ENCODE measurements around the gene ELOF1. TPM values are rescaled to one million over a fixed set of nuclear protein-coding genes. Genes with fewer than 3 reads are reported as not detected.
A peak's percentile ranks its signal among the peaks of the same experiment; 100 is the strongest.

The ELOF1 gene
- total and polyA plus RNA-seq, 2 experiments from 2014 or later, result 45.3 to 98.6 TPM

DNA sequence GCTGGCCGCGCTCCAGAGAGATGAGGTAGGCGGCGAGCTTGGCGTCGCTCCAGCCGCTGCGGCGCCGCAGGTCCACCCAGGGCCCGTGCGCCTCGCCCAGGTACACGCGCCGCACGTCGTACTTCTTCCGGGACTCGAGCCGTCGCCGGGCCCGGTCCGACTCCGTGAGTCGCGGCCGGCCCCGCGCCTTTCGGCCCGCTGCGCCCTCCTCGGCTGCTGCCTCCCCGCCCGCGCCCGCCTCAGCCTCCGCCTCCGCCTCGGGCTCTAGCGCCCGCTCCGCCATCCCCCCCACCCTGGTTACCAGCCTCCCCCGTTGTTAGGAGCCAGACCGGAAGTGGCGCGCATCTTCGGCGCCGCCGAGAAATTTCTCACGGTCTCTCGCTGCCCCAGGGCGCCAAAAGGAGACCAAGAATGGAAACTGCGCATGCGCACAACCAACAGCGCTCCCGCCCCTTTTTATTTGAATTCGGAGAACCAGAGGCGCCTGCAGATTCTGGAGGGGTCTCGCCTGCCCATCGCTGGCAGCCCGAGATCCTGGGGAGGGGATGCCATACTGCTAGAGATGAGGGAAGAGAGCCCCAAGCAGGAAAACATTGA lies 53.4 kb downstream of the ELOF1 start, which contains the start of gene ZNF653:
ZNF653 (minus strand) TSS at position 336 of the 597 bp plus-strand sequence; CDS start at position 283, 53 bp downstream.
- Histone ChIP-seq H3K27me3 (no peaks in the 10 kb centered on the region), H3K4me1 (ENCODE audit: low read depth) (peaks cover 4% of the 10 kb centered on the region), H3K36me3 (no peaks in the 10 kb centered on the region), H3K9me3 (ENCODE audit: low read depth) (no peaks in the 10 kb centered on the region), H3K27ac (peak within 1 kb of the TSS; percentile 96), H3K4me3 (peak within 1 kb of the TSS; percentile 87)
- TF ChIP-seq CTCF (IDR thresholded peaks at IDR 0.05; ENCODE audit: low read depth, low read length), result no peak
- DNase-seq (ENCODE audit: low read depth in 1 of 2, low spot score in 1 of 2), result peak; percentile 96 to 97

- no peak for TF ChIP-seq CTCF (IDR thresholded peaks at IDR 0.05; ENCODE audit: low read depth, low read length)
- Histone ChIP-seq H3K9me3 (ENCODE audit: low read depth) (no peaks in the 10 kb centered on the region), H3K4me1 (ENCODE audit: low read depth) (peaks cover 9% of the 10 kb centered on the region), H3K4me3 (peak overlapping the region; percentile 87), H3K27me3 (no peaks in the 10 kb centered on the region), H3K27ac (peak overlapping the region; percentile 96), H3K36me3 (no peaks in the 10 kb centered on the region)
- DNase-seq (ENCODE audit: low read depth in 1 of 2, low spot score in 1 of 2), result peak; percentile 97 to 98
Measured at GRCh38 chr19:11505032-11505503, 54.0 kb downstream of the ELOF1 start.

- no peak for DNase-seq (ENCODE audit: low read depth in 1 of 2, low spot score in 1 of 2)
- Histone ChIP-seq H3K9me3 (ENCODE audit: low read depth) (no peaks in the 10 kb centered on the region), H3K27ac (peak overlapping the region; percentile 96), H3K4me1 (ENCODE audit: low read depth) (peaks cover 13% of the 10 kb centered on the region), H3K27me3 (no peaks in the 10 kb centered on the region), H3K36me3 (no peaks in the 10 kb centered on the region), H3K4me3 (peak overlapping the region; percentile 87)
- no peak for TF ChIP-seq CTCF (IDR thresholded peaks at IDR 0.05; ENCODE audit: low read depth, low read length)
Measured at GRCh38 chr19:11504502-11505031, 54.5 kb downstream of the ELOF1 start.

Other genes with a start within 250 kb of the ELOF1 start
- 14.6 and 19.1 TPM in 2 replicates for gene RAB3D, start 219.6 kb downstream of the ELOF1 start, total RNA-seq
- gene RAB3D, start 219.6 kb downstream of the ELOF1 start, polyA plus RNA-seq, result 10.2 and 10.8 TPM in 2 replicates
- 137 and 250 TPM in 2 replicates for gene TMEM205, start 213.0 kb downstream of the ELOF1 start, total RNA-seq
- gene TMEM205, start 213.0 kb downstream of the ELOF1 start, polyA plus RNA-seq, result 110 and 154 TPM in 2 replicates
- gene CCDC159, start 212.7 kb downstream of the ELOF1 start, total RNA-seq, result 3.8 and 9.3 TPM in 2 replicates
- gene CCDC159, start 212.7 kb downstream of the ELOF1 start, polyA plus RNA-seq, result 8.7 and 9.7 TPM in 2 replicates
- 7.3 and 13.4 TPM in 2 replicates for gene PLPPR2, start 203.8 kb downstream of the ELOF1 start, total RNA-seq
- gene PLPPR2, start 203.8 kb downstream of the ELOF1 start, polyA plus RNA-seq, result 14.9 and 15.6 TPM in 2 replicates
- gene SWSAP1, start 184.6 kb downstream of the ELOF1 start, total RNA-seq, result 2.1 and 5.4 TPM in 2 replicates
- 7.2 and 7.5 TPM in 2 replicates for gene SWSAP1, start 184.6 kb downstream of the ELOF1 start, polyA plus RNA-seq
- 47.1 and 53.7 TPM in 2 replicates for gene EPOR, start 174.9 kb downstream of the ELOF1 start, total RNA-seq
- gene EPOR, start 174.9 kb downstream of the ELOF1 start, polyA plus RNA-seq, result 46.8 and 54.0 TPM in 2 replicates
- gene RGL3, start 139.9 kb downstream of the ELOF1 start, total RNA-seq, result 29.2 and 52.1 TPM in 2 replicates
- 32.2 and 38.9 TPM in 2 replicates for gene RGL3, start 139.9 kb downstream of the ELOF1 start, polyA plus RNA-seq
- 3.8 and 3.9 TPM in 2 replicates for gene ODAD3, start 124.1 kb downstream of the ELOF1 start, total RNA-seq
- gene ODAD3, start 124.1 kb downstream of the ELOF1 start, polyA plus RNA-seq, result 3.4 and 5.1 TPM in 2 replicates
- gene PRKCSH, start 123.6 kb downstream of the ELOF1 start, total RNA-seq, result 122 and 151 TPM in 2 replicates
- 135 and 162 TPM in 2 replicates for gene PRKCSH, start 123.6 kb downstream of the ELOF1 start, polyA plus RNA-seq
- 0.09 and 0.18 TPM in 2 replicates for gene ELAVL3, start 78.2 kb downstream of the ELOF1 start, total RNA-seq
- 0.10 TPM in 1 of 2 replicates, not detected in the other for gene ELAVL3, start 78.2 kb downstream of the ELOF1 start, polyA plus RNA-seq
- 13.8 and 19.0 TPM in 2 replicates for gene ZNF653, start 53.4 kb downstream of the ELOF1 start, total RNA-seq
- 10.6 and 14.4 TPM in 2 replicates for gene ZNF653, start 53.4 kb downstream of the ELOF1 start, polyA plus RNA-seq
- gene ECSIT, start 30.1 kb downstream of the ELOF1 start, total RNA-seq, result 71.5 and 91.3 TPM in 2 replicates
- gene ECSIT, start 30.1 kb downstream of the ELOF1 start, polyA plus RNA-seq, result 56.6 and 64.0 TPM in 2 replicates
- 288 and 520 TPM in 2 replicates for gene CNN1, start 20.4 kb downstream of the ELOF1 start, total RNA-seq
- gene CNN1, start 20.4 kb downstream of the ELOF1 start, polyA plus RNA-seq, result 219 and 388 TPM in 2 replicates
- 1.9 TPM in 1 of 2 replicates, not detected in the other for gene ACP5, start 18.4 kb upstream of the ELOF1 start, total RNA-seq
- 1.1 and 1.2 TPM in 2 replicates for gene ACP5, start 18.4 kb upstream of the ELOF1 start, polyA plus RNA-seq
- 19.9 and 23.0 TPM in 2 replicates for gene ZNF627, start 38.3 kb upstream of the ELOF1 start, total RNA-seq
- 17.5 and 19.4 TPM in 2 replicates for gene ZNF627, start 38.3 kb upstream of the ELOF1 start, polyA plus RNA-seq
- 6.7 and 7.6 TPM in 2 replicates for gene ZNF823, start 179.7 kb upstream of the ELOF1 start, total RNA-seq
- 4.7 and 9.4 TPM in 2 replicates for gene ZNF823, start 179.7 kb upstream of the ELOF1 start, polyA plus RNA-seq
- 4.5 and 26.9 TPM in 2 replicates for gene ZNF441, start 207.8 kb upstream of the ELOF1 start, total RNA-seq
- gene ZNF441, start 207.8 kb upstream of the ELOF1 start, polyA plus RNA-seq, result 2.1 and 10.0 TPM in 2 replicates
- gene ZNF491, start 239.3 kb upstream of the ELOF1 start, total RNA-seq, result 3.9 and 4.4 TPM in 2 replicates
- gene ZNF491, start 239.3 kb upstream of the ELOF1 start, polyA plus RNA-seq, result 5.1 and 7.3 TPM in 2 replicates